ENCODE measurements around the gene TRAK1.

The TRAK1 gene

GRCh38 chr3:42157540-42158538 lies 66.7 kb downstream of the TRAK1 start:
- no peak for DNase-seq (ENCODE audit: low read depth in 3 of 3)

- no peak for DNase-seq (ENCODE audit: low read depth in 3 of 3)
These were observed 68.0 kb downstream of the TRAK1 start for GRCh38 chr3:42159147-42159546.

- no peak for DNase-seq (ENCODE audit: low read depth in 3 of 3)
These were observed 68.7 kb downstream of the TRAK1 start for GRCh38 chr3:42159706-42160472.

- DNase-seq (ENCODE audit: low read depth in 3 of 3) = no peak
These were observed 70.1 kb downstream of the TRAK1 start for GRCh38 chr3:42161050-42161935.

GRCh38 chr3:42162462-42162861 lies 71.3 kb downstream of the TRAK1 start:
- DNase-seq (ENCODE audit: low read depth in 3 of 3) = no peak

- no peak for DNase-seq (ENCODE audit: low read depth in 3 of 3)
These were observed 72.6 kb downstream of the TRAK1 start for GRCh38 chr3:42163622-42164244.

GRCh38 chr3:42164656-42165055 lies 73.5 kb downstream of the TRAK1 start:
- no peak for DNase-seq (ENCODE audit: low read depth in 3 of 3)

- no peak for DNase-seq (ENCODE audit: low read depth in 3 of 3)
These were observed 74.1 kb downstream of the TRAK1 start for GRCh38 chr3:42165211-42165610.

GRCh38 chr3:42166214-42166613 lies 75.1 kb downstream of the TRAK1 start:
- no peak for DNase-seq (ENCODE audit: low read depth in 3 of 3)

- DNase-seq (ENCODE audit: low read depth in 3 of 3) = no peak
These were observed 75.6 kb downstream of the TRAK1 start for GRCh38 chr3:42166662-42167300.

- DNase-seq (ENCODE audit: low read depth in 3 of 3) = no peak
These were observed 78.5 kb downstream of the TRAK1 start for GRCh38 chr3:42169579-42170120.

- no peak for DNase-seq (ENCODE audit: low read depth in 3 of 3)
These were observed 81.0 kb downstream of the TRAK1 start for GRCh38 chr3:42172047-42172654.

GRCh38 chr3:42173307-42173706 lies 82.2 kb downstream of the TRAK1 start:
- no peak for DNase-seq (ENCODE audit: low read depth in 3 of 3)

- no peak for DNase-seq (ENCODE audit: low read depth in 3 of 3)
These were observed 83.7 kb downstream of the TRAK1 start for GRCh38 chr3:42174679-42175385.

GRCh38 chr3:42175386-42176240 lies 84.5 kb downstream of the TRAK1 start:
- DNase-seq (ENCODE audit: low read depth in 3 of 3) = no peak

- no peak for DNase-seq (ENCODE audit: low read depth in 3 of 3)
These were observed 85.3 kb downstream of the TRAK1 start for GRCh38 chr3:42176242-42177034.

GRCh38 chr3:42177068-42177800 lies 86.1 kb downstream of the TRAK1 start:
- DNase-seq (ENCODE audit: low read depth in 3 of 3) = no peak
